ENCODE data around the gene TMEM63A. TPM values are rescaled to one million over a fixed set of nuclear protein-coding genes. Genes with fewer than 3 reads are reported as not detected.
A peak's percentile ranks its signal among the peaks of the same experiment; 100 is the strongest.

TMEM63A gene
- polyA plus RNA-seq, 1 experiment = 41.8 TPM

- TF ChIP-seq CTCF (IDR thresholded peaks at IDR 0.05; ENCODE audit: insufficient read depth, low read depth, low read length) = no peak
- Histone ChIP-seq H3K27me3 (ENCODE audit: control insufficient read depth, insufficient read depth, low read length) (no peaks in the 10 kb centered on the region), H3K4me3 (ENCODE audit: low read depth, low read length) (no peak overlapping the region), H3K36me3 (ENCODE audit: control insufficient read depth, insufficient read depth, low read length) (peaks cover 3% of the 10 kb centered on the region)
- POLR2A ChIA-PET = no interaction called here
- CTCF ChIA-PET = interaction anchor here (1.2 to 1.9 kb wide), 4 partner anchors 9 to 406 kb away, joined by 3 to 6 read pairs (median 4); no protein-coding TSS in a partner anchor
- no peak for DNase-seq (ENCODE audit: low read depth)
Measured at GRCh38 chr1:225880222-225880588, 2.0 kb downstream of the TMEM63A start.

GRCh38 chr1:225879521-225880221 is 2.5 kb downstream of the TMEM63A start:
- Histone ChIP-seq H3K36me3 (ENCODE audit: control insufficient read depth, insufficient read depth, low read length) (peaks cover 5% of the 10 kb centered on the region), H3K27me3 (ENCODE audit: control insufficient read depth, insufficient read depth, low read length) (no peaks in the 10 kb centered on the region), H3K4me3 (ENCODE audit: low read depth, low read length) (no peak overlapping the region)
- DNase-seq (ENCODE audit: low read depth) = no peak
- ChIA-PET CTCF (interaction anchor here (1.2 to 1.9 kb wide), 4 partner anchors 8 to 405 kb away, joined by 3 to 6 read pairs (median 4); no protein-coding TSS in a partner anchor), POLR2A (no interaction called here)
- no peak for TF ChIP-seq CTCF (IDR thresholded peaks at IDR 0.05; ENCODE audit: insufficient read depth, low read depth, low read length)

DNA sequence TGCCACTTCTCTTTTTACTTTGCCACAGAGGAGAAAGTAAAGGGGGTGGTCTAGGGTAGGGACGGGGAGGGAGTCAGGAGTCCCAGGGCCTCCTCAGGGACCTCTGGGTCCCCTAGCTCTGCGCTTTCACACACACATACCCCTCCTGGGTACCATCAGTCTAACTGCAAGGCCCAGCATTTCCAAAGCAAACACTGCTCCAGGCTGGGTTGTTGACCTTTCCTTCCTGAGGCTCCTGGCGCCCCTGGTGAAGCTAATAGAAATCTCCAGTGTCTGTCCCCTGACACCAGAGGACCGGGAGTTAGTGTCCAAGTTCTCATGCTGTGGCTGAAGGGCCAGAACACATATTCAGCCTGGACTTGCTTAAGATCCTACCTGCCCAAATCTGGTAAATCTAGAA is 3.9 kb downstream of the TMEM63A start:
- ChIA-PET POLR2A (no interaction called here), CTCF (interaction anchor here (0.6 to 1.6 kb wide), 6 partner anchors 19 to 404 kb away, joined by 3 to 4 read pairs (median 3); no protein-coding TSS in a partner anchor)
- no peak for DNase-seq (ENCODE audit: low read depth)
- TF ChIP-seq CTCF (IDR thresholded peaks at IDR 0.05; ENCODE audit: insufficient read depth, low read depth, low read length) = no peak
- peaks cover 11% of the 10 kb centered on the region for H3K36me3 ChIP-seq (ENCODE audit: control insufficient read depth, insufficient read depth, low read length)
- no peak overlapping the region for H3K4me3 ChIP-seq (ENCODE audit: low read depth, low read length)
- no peaks in the 10 kb centered on the region for H3K27me3 ChIP-seq (ENCODE audit: control insufficient read depth, insufficient read depth, low read length)

DNA sequence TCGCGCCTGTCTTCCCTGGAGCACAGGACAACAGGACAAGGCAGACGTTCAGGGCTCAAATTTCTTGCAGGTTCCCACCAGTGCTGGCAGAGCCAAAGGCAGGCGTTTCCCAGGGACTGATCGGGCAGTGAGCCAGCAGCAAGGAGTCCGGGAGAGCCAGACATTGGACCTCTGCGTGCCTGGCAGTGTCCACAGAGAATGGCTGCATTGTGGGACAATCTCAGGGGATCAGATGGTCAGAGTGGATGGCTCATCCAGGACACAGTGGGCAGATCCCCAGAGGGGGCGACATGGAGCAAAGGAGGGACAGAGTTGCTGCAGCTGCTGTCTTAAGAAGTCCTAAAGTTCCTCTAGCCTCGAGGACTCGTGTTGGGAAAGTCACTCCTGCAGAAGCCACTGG is 4.6 kb downstream of the TMEM63A start:
- Histone ChIP-seq H3K27me3 (ENCODE audit: control insufficient read depth, insufficient read depth, low read length) (no peaks in the 10 kb centered on the region), H3K4me3 (ENCODE audit: low read depth, low read length) (no peak overlapping the region), H3K36me3 (ENCODE audit: control insufficient read depth, insufficient read depth, low read length) (peaks cover 16% of the 10 kb centered on the region)
- TF ChIP-seq CTCF (IDR thresholded peaks at IDR 0.05; ENCODE audit: insufficient read depth, low read depth, low read length) = peak; percentile 76
- ChIA-PET CTCF (interaction anchor here (0.6 to 1.6 kb wide), 8 partner anchors 18 to 403 kb away, joined by 3 to 4 read pairs (median 3); partner anchors contain the start of gene SRP9), POLR2A (no interaction called here)
- no peak for DNase-seq (ENCODE audit: low read depth)

- no peak for DNase-seq (ENCODE audit: low read depth)
- POLR2A ChIA-PET = no interaction called here
- Histone ChIP-seq H3K27me3 (ENCODE audit: control insufficient read depth, insufficient read depth, low read length) (no peaks in the 10 kb centered on the region), H3K36me3 (ENCODE audit: control insufficient read depth, insufficient read depth, low read length) (peaks cover 16% of the 10 kb centered on the region), H3K4me3 (ENCODE audit: low read depth, low read length) (no peak overlapping the region)
- CTCF ChIA-PET = interaction anchor here (0.7 to 1.6 kb wide), 7 partner anchors 11 to 104 kb away, joined by 3 read pairs; partner anchors contain the start of gene SRP9
- no peak for TF ChIP-seq CTCF (IDR thresholded peaks at IDR 0.05; ENCODE audit: insufficient read depth, low read depth, low read length)
Measured at GRCh38 chr1:225876900-225877510, 5.2 kb downstream of the TMEM63A start.
